A673 (cell line): ENCODE measurements around the gene MYLK4.

ENCODE experiments used
- CTCF ChIP-seq: fragments of 300-800, 200-600 bp; sonication (generic); conservative IDR thresholded peaks from 2 replicates; pipeline ENCODE4 v1.5.1; 2017; ENCODE audit warnings: low read depth, mild to moderate bottlenecking, antibody characterized with exemption, low read length, moderate library complexity, mixed read lengths
- EZH2 ChIP-seq: fragments of 200-600 bp; sonication (generic); IDR thresholded peaks from 2 replicates; pipeline ENCODE4 v1.6.1; 2017; ENCODE audit warnings: borderline replicate concordance, low read depth, mild to moderate bottlenecking, mixed read lengths, antibody characterized with exemption, low read length; ENCODE audit not compliant: poor library complexity, severe bottlenecking

GRCh38 chr6:2706558-2706957 lies 44.2 kb downstream of the MYLK4 start:
- TF ChIP-seq CTCF (no peak), EZH2 (no peak)
